B cell (primary cell): ENCODE measurements around the gene MYL12A.

ENCODE experiments used
- CTCF ChIP-seq: fragments of 200-600 bp; IDR thresholded peaks from one replicate; pipeline ENCODE4 v1.8.0; 2022; ENCODE audit warnings: antibody characterized with exemption, mild to moderate bottlenecking
- EZH2 ChIP-seq: IDR thresholded peaks from 2 replicates; pipeline ENCODE4 v1.6.1; 2012; ENCODE audit warnings: borderline replicate concordance, low read depth, mild to moderate bottlenecking, moderate library complexity, low read length; ENCODE audit not compliant: insufficient read depth, poor library complexity, severe bottlenecking

GRCh38 chr18:3205239-3205638 is 42.4 kb upstream of the MYL12A start:
- TF ChIP-seq CTCF (no peak), EZH2 (no peak)
